Progenitor cell of endocrine pancreas (in vitro differentiated cells): ENCODE measurements around the gene DNAI1. TPM values are rescaled to one million over a fixed set of nuclear protein-coding genes. Genes with fewer than 3 reads are reported as not detected.

Experiments
- DNase-seq: peaks from one replicate; pipeline ENCODE4 v3.0.0; 2021; ENCODE audit warnings: low spot score; ENCODE audit not compliant: unreplicated experiment
- H3K27ac Mint-ChIP-seq: 2 replicates; pipeline ENCODE4 v1.8.0; 2021; ENCODE audit warnings: mild to moderate bottlenecking, moderate library complexity, mixed read lengths
- H3K27me3 Mint-ChIP-seq: 2 replicates; pipeline ENCODE4 v1.8.0; 2021; ENCODE audit warnings: mixed read lengths
- H3K36me3 Mint-ChIP-seq: 2 replicates; pipeline ENCODE4 v1.8.0; 2022; ENCODE audit warnings: mixed read lengths; ENCODE audit not compliant: insufficient read depth
- H3K4me1 Mint-ChIP-seq: 2 replicates; pipeline ENCODE4 v1.8.0; 2021; ENCODE audit warnings: low read depth, mixed read lengths
- H3K4me3 Mint-ChIP-seq: 2 replicates; pipeline ENCODE4 v1.8.0; 2021; ENCODE audit warnings: low read depth, mild to moderate bottlenecking, moderate library complexity, mixed read lengths
- H3K9me3 Mint-ChIP-seq: 2 replicates; pipeline ENCODE4 v1.8.0; 2021; ENCODE audit warnings: low read depth, mixed read lengths
- CTCF ChIP-seq: fragments of 200-600 bp; sonication (generic); IDR thresholded peaks from one replicate; pipeline ENCODE4 v1.5.0; 2021; ENCODE audit warnings: antibody characterized with exemption, mild to moderate bottlenecking; ENCODE audit not compliant: unreplicated experiment
- total RNA-seq: library from RNA; stranded (reverse); gene quantifications from 2 replicates; pipeline ENCODE4 v1.2.1, GENCODE V29; 2021

The DNAI1 gene
- total RNA-seq, 1 donor from 2014 or later: 1.2 TPM

- no peaks in the 10 kb centered on the region for H3K36me3 Mint-ChIP-seq
- H3K27ac Mint-ChIP-seq: no peak overlapping the region
- no peak for DNase-seq
- no peak for TF ChIP-seq CTCF
- no peaks in the 10 kb centered on the region for H3K9me3 Mint-ChIP-seq
- H3K4me1 Mint-ChIP-seq: peaks cover 5% of the 10 kb centered on the region
- no peak overlapping the region for H3K4me3 Mint-ChIP-seq
- peaks cover 34% of the 10 kb centered on the region for H3K27me3 Mint-ChIP-seq
Observed at GRCh38 chr9:34541540-34541939, 82.9 kb downstream of the DNAI1 start.

GRCh38 chr9:34544035-34544434 lies 85.4 kb downstream of the DNAI1 start:
- no peaks in the 10 kb centered on the region for H3K36me3 Mint-ChIP-seq
- H3K27me3 Mint-ChIP-seq: peaks cover 48% of the 10 kb centered on the region

GRCh38 chr9:34545497-34545896 lies 86.9 kb downstream of the DNAI1 start:
- H3K9me3 Mint-ChIP-seq: no peaks in the 10 kb centered on the region
- H3K4me1 Mint-ChIP-seq: peaks cover 5% of the 10 kb centered on the region
- no peak for DNase-seq
- H3K4me3 Mint-ChIP-seq: no peak overlapping the region
- peaks cover 45% of the 10 kb centered on the region for H3K27me3 Mint-ChIP-seq
- no peaks in the 10 kb centered on the region for H3K36me3 Mint-ChIP-seq
- H3K27ac Mint-ChIP-seq: no peak overlapping the region
- no peak for TF ChIP-seq CTCF

More at GRCh38 chr9:34544035-34544434, 85.4 kb downstream of the DNAI1 start:
- no peak for DNase-seq
- H3K4me3 Mint-ChIP-seq: no peak overlapping the region
- no peak for TF ChIP-seq CTCF
- H3K27ac Mint-ChIP-seq: no peak overlapping the region
- H3K9me3 Mint-ChIP-seq: no peaks in the 10 kb centered on the region
- H3K4me1 Mint-ChIP-seq: peaks cover 5% of the 10 kb centered on the region

GRCh38 chr9:34546102-34546833 lies 87.7 kb downstream of the DNAI1 start:
- H3K4me1 Mint-ChIP-seq: peaks cover 5% of the 10 kb centered on the region
- H3K27me3 Mint-ChIP-seq: peaks cover 41% of the 10 kb centered on the region
- no peak overlapping the region for H3K27ac Mint-ChIP-seq
- no peak for TF ChIP-seq CTCF
- H3K9me3 Mint-ChIP-seq: no peaks in the 10 kb centered on the region
- no peak overlapping the region for H3K4me3 Mint-ChIP-seq
- no peak for DNase-seq
- H3K36me3 Mint-ChIP-seq: no peaks in the 10 kb centered on the region

GRCh38 chr9:34546834-34547827 lies 88.5 kb downstream of the DNAI1 start:
- peaks cover 5% of the 10 kb centered on the region for H3K4me1 Mint-ChIP-seq
- H3K9me3 Mint-ChIP-seq: no peaks in the 10 kb centered on the region
- H3K27ac Mint-ChIP-seq: no peak overlapping the region
- H3K27me3 Mint-ChIP-seq: peaks cover 37% of the 10 kb centered on the region
- no peak overlapping the region for H3K4me3 Mint-ChIP-seq
- DNase-seq: peak; percentile 59
- H3K36me3 Mint-ChIP-seq: no peaks in the 10 kb centered on the region
- peak; percentile 75 for TF ChIP-seq CTCF
